IMR-90 (cell line): ENCODE measurements around the gene CFAP210. TPM values are rescaled to one million over a fixed set of nuclear protein-coding genes. Genes with fewer than 3 reads are reported as not detected.

Source experiments
- ATAC-seq: fragments of 200-7000 bp; cut with Tn5 transposase; 2 replicates; pipeline ENCODE4 v1.9.1; 2020; ENCODE audit warnings: low read depth, mild to moderate bottlenecking, moderate library complexity
- BruUV-seq: library from RNA; stranded (reverse); fragments of 400-500 nt; replicated peaks from 2 replicates; lab custom pipeline; 2021; lab: Mats Ljungman, UMichigan
- CTCF ChIA-PET: fragments of 300-600 bp; formaldehyde crosslinking; extraction: SDS; loops from one replicate; lab custom pipeline; 2021; ENCODE audit warnings: antibody characterized with exemption; lab: Yijun Ruan, JAX
- POLR2A ChIA-PET: fragments of 300-600 bp; sonication (Branson Sonifier 250); formaldehyde crosslinking; loops from one replicate; lab custom pipeline; 2022; ENCODE audit warnings: antibody characterized with exemption; ENCODE audit not compliant: unreplicated experiment; lab: Charles Lee
- DNase-seq: peaks from one replicate; pipeline ENCODE4 v3.0.0; 2013
- H2AFZ ChIP-seq: replicated peaks from 2 replicates; pipeline ENCODE3; 2013; ENCODE audit warnings: low read length, mild to moderate bottlenecking; ENCODE audit not compliant: poor library complexity
- H2AK5ac ChIP-seq: 2 replicates; pipeline ENCODE4 v1.6.1; 2013; ENCODE audit warnings: low read depth, low read length, inconsistent platforms
- H2AK9ac ChIP-seq: replicated peaks from 2 replicates; pipeline ENCODE3; 2013; ENCODE audit warnings: mild to moderate bottlenecking, low read depth, low read length, moderate library complexity; ENCODE audit not compliant: poor library complexity
- H2BK120ac ChIP-seq: 2 replicates; pipeline ENCODE4 v1.6.1; 2013; ENCODE audit warnings: low read depth, low read length, inconsistent platforms
- H2BK15ac ChIP-seq: 3 replicates; pipeline ENCODE4 v1.6.1; 2013; ENCODE audit warnings: low read depth, low read length, inconsistent platforms
- H2BK20ac ChIP-seq: 2 replicates; pipeline ENCODE4 v1.6.1; 2013; ENCODE audit warnings: low read depth, mild to moderate bottlenecking, inconsistent platforms, low read length, moderate library complexity
- H2BK5ac ChIP-seq: 2 replicates; pipeline ENCODE4 v1.6.1; 2013; ENCODE audit warnings: mild to moderate bottlenecking, low read depth, low read length, inconsistent platforms; ENCODE audit not compliant: poor library complexity, severe bottlenecking
- H3K14ac ChIP-seq: replicated peaks from 2 replicates; pipeline ENCODE4 v1.6.1; 2013; ENCODE audit warnings: low read depth, low read length, inconsistent platforms
- H3K18ac ChIP-seq: 2 replicates; pipeline ENCODE4 v1.6.1; 2013; ENCODE audit warnings: low read depth, low read length, control low read depth
- H3K23ac ChIP-seq: 2 replicates; pipeline ENCODE4 v1.6.1; 2013; ENCODE audit warnings: low read depth, low read length, inconsistent platforms
- H3K27ac ChIP-seq: 2 replicates; pipeline ENCODE4 v1.5.1; 2013; ENCODE audit warnings: mild to moderate bottlenecking, control low read depth, low read length; ENCODE audit not compliant: insufficient read depth
- H3K27me3 ChIP-seq: 2 replicates; pipeline ENCODE4 v1.6.1; 2013; ENCODE audit warnings: low read length; ENCODE audit not compliant: control insufficient read depth, insufficient read depth
- H3K36me3 ChIP-seq: 2 replicates; pipeline ENCODE4 v1.6.1; 2013; ENCODE audit warnings: low read length, mixed read lengths; ENCODE audit not compliant: control insufficient read depth, insufficient read depth
- H3K4ac ChIP-seq: 2 replicates; pipeline ENCODE4 v1.6.1; 2013; ENCODE audit warnings: low read depth, low read length, inconsistent platforms
- H3K4me1 ChIP-seq: 2 replicates; pipeline ENCODE4 v1.6.1; 2013; ENCODE audit warnings: low read length, mixed read lengths; ENCODE audit not compliant: control insufficient read depth, insufficient read depth
- H3K4me2 ChIP-seq: 2 replicates; pipeline ENCODE4 v1.6.1; 2013; ENCODE audit warnings: low read depth, mild to moderate bottlenecking, control low read depth, low read length, moderate library complexity
- H3K4me3 ChIP-seq: 2 replicates; pipeline ENCODE4 v1.5.1; 2013; ENCODE audit warnings: low read depth, mild to moderate bottlenecking, control low read depth, low read length, moderate library complexity; ENCODE audit not compliant: insufficient read depth
- H3K56ac ChIP-seq: 2 replicates; pipeline ENCODE4 v1.6.1; 2013; ENCODE audit warnings: low read length, inconsistent platforms; ENCODE audit not compliant: insufficient read depth; ENCODE audit errors: extremely low read depth
- H3K79me1 ChIP-seq, 2 experiments: 2 replicates each; pipeline ENCODE4 v1.6.1; 2013; ENCODE audit warnings: low read length in 2 of 2, inconsistent platforms in 1 of 2, low read depth in 1 of 2
- H3K9ac ChIP-seq: 2 replicates; pipeline ENCODE4 v1.6.1; 2013; ENCODE audit warnings: low read depth, low read length, control low read depth
- H3K9me1 ChIP-seq: 2 replicates; pipeline ENCODE4 v1.6.1; 2013; ENCODE audit warnings: low read length, inconsistent platforms; ENCODE audit not compliant: insufficient read depth
- H3K9me3 ChIP-seq: 2 replicates; pipeline ENCODE4 v1.6.1; 2013; ENCODE audit warnings: low read length; ENCODE audit not compliant: control insufficient read depth, insufficient read depth
- H4K20me1 ChIP-seq: 2 replicates; pipeline ENCODE4 v1.6.1; 2013; ENCODE audit warnings: low read length, inconsistent platforms; ENCODE audit not compliant: insufficient read depth
- H4K5ac ChIP-seq: 2 replicates; pipeline ENCODE4 v1.6.1; 2013; ENCODE audit warnings: mild to moderate bottlenecking, low read depth, low read length, control low read depth
- H4K8ac ChIP-seq, 2 experiments: 2 replicates each; pipeline ENCODE4 v1.6.1; 2013; ENCODE audit warnings: low read depth in 2 of 2, low read length in 2 of 2, control low read depth in 1 of 2, inconsistent platforms in 1 of 2
- H4K91ac ChIP-seq: 2 replicates; pipeline ENCODE4 v1.6.1; 2013; ENCODE audit warnings: low read depth, low read length, inconsistent platforms; ENCODE audit not compliant: insufficient read depth
- BHLHE40 ChIP-seq: fragments of 150-350 bp; IDR thresholded peaks from 2 replicates; pipeline ENCODE4 v1.6.1; 2016; ENCODE audit warnings: mild to moderate bottlenecking, low read depth, low read length
- CEBPB ChIP-seq: IDR thresholded peaks from 2 replicates; pipeline ENCODE4 v1.6.1; 2012; ENCODE audit warnings: low read depth, low read length, improper control_type of control experiment
- CHD1 ChIP-seq: IDR thresholded peaks from 2 replicates; pipeline ENCODE4 v1.6.1; 2012; ENCODE audit warnings: low read depth, low read length, improper control_type of control experiment
- FOS ChIP-seq: fragments of 150-350 bp; IDR thresholded peaks from 2 replicates; pipeline ENCODE4 v1.6.1; 2016; ENCODE audit warnings: low read depth, low read length
- MAFK ChIP-seq: IDR thresholded peaks from 2 replicates; pipeline ENCODE4 v1.6.1; 2012; ENCODE audit warnings: low read depth, low read length, improper control_type of control experiment
- MAZ ChIP-seq: IDR thresholded peaks from 2 replicates; pipeline ENCODE4 v1.6.1; 2012; ENCODE audit warnings: low read depth, mild to moderate bottlenecking, low read length, improper control_type of control experiment, moderate library complexity, borderline replicate concordance
- MXI1 ChIP-seq: IDR thresholded peaks from 2 replicates; pipeline ENCODE4 v1.6.1; 2012; ENCODE audit warnings: low read depth, mild to moderate bottlenecking, low read length, moderate library complexity, borderline replicate concordance
- NFE2L2 ChIP-seq: fragments of 150-350 bp; IDR thresholded peaks from 2 replicates; pipeline ENCODE4 v1.6.1; 2016; ENCODE audit warnings: low read depth, mild to moderate bottlenecking, low read length
- POLR2A ChIP-seq: IDR thresholded peaks from 2 replicates; pipeline ENCODE4 v1.6.1; 2012; ENCODE audit warnings: mild to moderate bottlenecking, low read depth, low read length
- RAD21 ChIP-seq: IDR thresholded peaks from 2 replicates; pipeline ENCODE4 v1.6.1; 2012; ENCODE audit warnings: low read length, improper control_type of control experiment
- RFX5 ChIP-seq: IDR thresholded peaks from 2 replicates; pipeline ENCODE4 v1.8.0; 2012; ENCODE audit warnings: low read depth, mild to moderate bottlenecking, low read length, moderate library complexity
- SMC3 ChIP-seq: fragments of 150-350 bp; IDR thresholded peaks from 2 replicates; pipeline ENCODE4 v1.6.1; 2016; ENCODE audit warnings: low read depth, mild to moderate bottlenecking, antibody characterized with exemption, low read length, moderate library complexity
- WGBS, 2 experiments: methylation state at CpG; one replicate each; pipeline versions ENCODE4 v1.1.5 to v1.1.7; 2013; ENCODE audit warnings: missing lambda C conversion rate in 2 of 2; ENCODE audit not compliant: insufficient read length in 1 of 2; ENCODE audit errors: extremely low coverage in 2 of 2; 5-methylcytosine and 5-hydroxymethylcytosine counted together
- dilution Hi-C: fragments of 300-500 bp; cut with HindIII; formaldehyde crosslinking; loops from one replicate; pipeline ENCODE4 v1.14.3; 2018; ENCODE audit warnings: low sequenced_read_pairs; ENCODE audit not compliant: unreplicated experiment
- in situ Hi-C: fragments of 300-500 bp; cut with MboI; formaldehyde crosslinking; loops from 3 replicates; pipeline ENCODE4 v1.14.3; 2019; ENCODE audit warnings: low sequenced_read_pairs, inconsistent platforms, mixed read lengths
- intact Hi-C: fragments of 100-400 bp; cut with micrococcal nuclease; formaldehyde crosslinking; loops from 2 replicates; pipeline ENCODE4 v1.10.0; 2022
- polyA plus RNA-seq, 3 experiments: library from polyadenylated mRNA; depleted of rRNA; stranded (reverse); fragments of >200 nt; gene quantifications; 2 replicates each; pipeline ENCODE4 v1.2.3, GENCODE V29; 2012; ENCODE audit warnings: low replicate concordance in 1 of 3
- total RNA-seq: library from RNA; depleted of rRNA; stranded (reverse); fragments of >200 nt; gene quantifications from 2 replicates; pipeline ENCODE4 v1.2.3, GENCODE V29; 2012
- TF ChIP-seq, protein P1 (sequence below): fragments of 150-350 bp; IDR thresholded peaks from 2 replicates; pipeline ENCODE4 v1.6.1; 2016; ENCODE audit warnings: low read depth, mild to moderate bottlenecking, low read length, moderate library complexity, borderline replicate concordance
- TF ChIP-seq, protein P2 (sequence below): fragments of 150-350 bp; IDR thresholded peaks from 2 replicates; pipeline ENCODE4 v1.6.1; 2017; ENCODE audit warnings: mild to moderate bottlenecking, antibody characterized with exemption, low read length, low read depth
- TF ChIP-seq, protein P3 (sequence below): conservative IDR thresholded peaks from 2 replicates; pipeline ENCODE4 v1.5.1; 2012; ENCODE audit warnings: mild to moderate bottlenecking, low read depth, low read length, improper control_type of control experiment

The CFAP210 gene
- total and polyA plus RNA-seq, 2 of the 4 experiments (the other 2 are of a cell fraction), result not detected

GRCh38 chr2:169640104-169640503 lies 54.1 kb downstream of the CFAP210 start:
- no peaks in the 10 kb centered on the region for H3K9me3 ChIP-seq
- BruUV-seq, result no TSS peak
- H4K20me1 ChIP-seq, result no peaks in the 10 kb centered on the region
- H3K14ac ChIP-seq, result no peak overlapping the region
- 0 out of 2 replicates have a peak, but pooled peaks cover 2% of the 10 kb centered on the region for H3K9me1 ChIP-seq
- no peaks in the 10 kb centered on the region for H3K27me3 ChIP-seq
- no peak overlapping the region for H3K18ac ChIP-seq
- H2AK5ac ChIP-seq, result no peak overlapping the region
- H3K79me1 ChIP-seq, result peaks cover 0 to 3% of the 10 kb centered on the region in 2 experiments; a peak in 1 of 4 replicates
- no peak overlapping the region for H3K56ac ChIP-seq
- TF ChIP-seq BHLHE40, result no peak
- no peak for TF ChIP-seq MAZ
- TF ChIP-seq CEBPB, result no peak
- no peak for TF ChIP-seq NFE2L2
- TF ChIP-seq MXI1, result no peak
- no peak for TF ChIP-seq MAFK
- TF ChIP-seq FOS, result no peak
- TF ChIP-seq CHD1, result no peak
- TF ChIP-seq RFX5, result no peak
- TF ChIP-seq, protein P1, sequence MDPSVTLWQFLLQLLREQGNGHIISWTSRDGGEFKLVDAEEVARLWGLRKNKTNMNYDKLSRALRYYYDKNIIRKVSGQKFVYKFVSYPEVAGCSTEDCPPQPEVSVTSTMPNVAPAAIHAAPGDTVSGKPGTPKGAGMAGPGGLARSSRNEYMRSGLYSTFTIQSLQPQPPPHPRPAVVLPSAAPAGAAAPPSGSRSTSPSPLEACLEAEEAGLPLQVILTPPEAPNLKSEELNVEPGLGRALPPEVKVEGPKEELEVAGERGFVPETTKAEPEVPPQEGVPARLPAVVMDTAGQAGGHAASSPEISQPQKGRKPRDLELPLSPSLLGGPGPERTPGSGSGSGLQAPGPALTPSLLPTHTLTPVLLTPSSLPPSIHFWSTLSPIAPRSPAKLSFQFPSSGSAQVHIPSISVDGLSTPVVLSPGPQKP, result no peak
- TF ChIP-seq, protein P2, sequence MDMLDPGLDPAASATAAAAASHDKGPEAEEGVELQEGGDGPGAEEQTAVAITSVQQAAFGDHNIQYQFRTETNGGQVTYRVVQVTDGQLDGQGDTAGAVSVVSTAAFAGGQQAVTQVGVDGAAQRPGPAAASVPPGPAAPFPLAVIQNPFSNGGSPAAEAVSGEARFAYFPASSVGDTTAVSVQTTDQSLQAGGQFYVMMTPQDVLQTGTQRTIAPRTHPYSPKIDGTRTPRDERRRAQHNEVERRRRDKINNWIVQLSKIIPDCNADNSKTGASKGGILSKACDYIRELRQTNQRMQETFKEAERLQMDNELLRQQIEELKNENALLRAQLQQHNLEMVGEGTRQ, result no peak
- TF ChIP-seq RAD21, result no peak
- no peak for TF ChIP-seq POLR2A
- TF ChIP-seq, protein P3, sequence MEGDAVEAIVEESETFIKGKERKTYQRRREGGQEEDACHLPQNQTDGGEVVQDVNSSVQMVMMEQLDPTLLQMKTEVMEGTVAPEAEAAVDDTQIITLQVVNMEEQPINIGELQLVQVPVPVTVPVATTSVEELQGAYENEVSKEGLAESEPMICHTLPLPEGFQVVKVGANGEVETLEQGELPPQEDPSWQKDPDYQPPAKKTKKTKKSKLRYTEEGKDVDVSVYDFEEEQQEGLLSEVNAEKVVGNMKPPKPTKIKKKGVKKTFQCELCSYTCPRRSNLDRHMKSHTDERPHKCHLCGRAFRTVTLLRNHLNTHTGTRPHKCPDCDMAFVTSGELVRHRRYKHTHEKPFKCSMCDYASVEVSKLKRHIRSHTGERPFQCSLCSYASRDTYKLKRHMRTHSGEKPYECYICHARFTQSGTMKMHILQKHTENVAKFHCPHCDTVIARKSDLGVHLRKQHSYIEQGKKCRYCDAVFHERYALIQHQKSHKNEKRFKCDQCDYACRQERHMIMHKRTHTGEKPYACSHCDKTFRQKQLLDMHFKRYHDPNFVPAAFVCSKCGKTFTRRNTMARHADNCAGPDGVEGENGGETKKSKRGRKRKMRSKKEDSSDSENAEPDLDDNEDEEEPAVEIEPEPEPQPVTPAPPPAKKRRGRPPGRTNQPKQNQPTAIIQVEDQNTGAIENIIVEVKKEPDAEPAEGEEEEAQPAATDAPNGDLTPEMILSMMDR, result no peak
- no peak for TF ChIP-seq SMC3
- H2AK9ac ChIP-seq, result no peak overlapping the region
- H4K91ac ChIP-seq, result no peak overlapping the region
- peaks cover 8% of the 10 kb centered on the region for H3K36me3 ChIP-seq
- H2BK15ac ChIP-seq, result no peak overlapping the region
- no peak overlapping the region for H2BK20ac ChIP-seq
- H3K4me1 ChIP-seq, result peaks cover 3% of the 10 kb centered on the region; the same call in 1 of the 2 replicates
- DNase-seq (no peak), ATAC-seq (no peak)
- ChIA-PET CTCF (no interaction called here), POLR2A (no interaction called here)
- in situ Hi-C loops, result no loop called here
- H3K4me2 ChIP-seq, result no peak overlapping the region
- no CpG with 5 or more reads among the region's 2 CpGs for WGBS, 2 experiments
- no peak overlapping the region for H2AFZ ChIP-seq
- H3K4me3 ChIP-seq, result no peak overlapping the region
- no peak overlapping the region for H3K23ac ChIP-seq
- H3K4ac ChIP-seq, result no peak overlapping the region
- H4K8ac ChIP-seq, result no peak overlapping the region
- intact Hi-C loops, result loop anchor here (2.0 kb wide), 1 partner anchor 55 kb away; the partner anchor contains the start of genes CFAP210 and PHOSPHO2
- no peak overlapping the region for H2BK120ac ChIP-seq
- dilution Hi-C loops, result no loop called here
- H4K5ac ChIP-seq, result no peak overlapping the region
- H2BK5ac ChIP-seq, result no peak overlapping the region
- no peak overlapping the region for H3K27ac ChIP-seq
- no peak overlapping the region for H3K9ac ChIP-seq
